Parathyroid adenoma (tissue), 2 donors: ENCODE results near the gene NAPG.
"Not testable (repeated sequence)": the region's sequence is repeated elsewhere in the genome, so short reads cannot be mapped to it uniquely, and the experiment has no call there.

Experiments
- H2AFZ ChIP-seq: fragments of 300-600 bp; sonication (generic); one replicate; pipeline ENCODE4 v1.7.0; 2017; ENCODE audit warnings: antibody characterized with exemption, mild to moderate bottlenecking
- H3K27ac ChIP-seq: fragments of 300-600 bp; sonication (generic); one replicate; pipeline ENCODE4 v1.7.0; 2017
- H3K27me3 ChIP-seq: fragments of 300-600 bp; sonication (generic); one replicate; pipeline ENCODE4 v1.7.0; 2017; ENCODE audit warnings: low read length; ENCODE audit not compliant: control insufficient read depth, insufficient read depth
- H3K36me3 ChIP-seq: fragments of 300-600 bp; sonication (generic); one replicate; pipeline ENCODE4 v1.7.0; 2017; ENCODE audit warnings: low read length; ENCODE audit not compliant: control insufficient read depth, insufficient read depth
- H3K4me1 ChIP-seq: fragments of 300-600 bp; sonication (generic); one replicate; pipeline ENCODE4 v1.7.0; 2017; ENCODE audit warnings: control low read depth
- H3K4me2 ChIP-seq: fragments of 300-600 bp; sonication (generic); one replicate; pipeline ENCODE4 v1.7.0; 2017; ENCODE audit warnings: low read length
- H3K4me3 ChIP-seq: fragments of 300-600 bp; sonication (generic); one replicate; pipeline ENCODE4 v1.7.0; 2017; ENCODE audit warnings: low read depth, low read length
- H3K79me2 ChIP-seq: fragments of 300-600 bp; sonication (generic); one replicate; pipeline ENCODE4 v1.7.0; 2017; ENCODE audit warnings: control low read depth
- H3K9ac ChIP-seq: fragments of 300-600 bp; sonication (generic); one replicate; pipeline ENCODE4 v1.7.0; 2017; ENCODE audit warnings: mild to moderate bottlenecking
- H3K9me3 ChIP-seq: fragments of 300-600 bp; sonication (generic); one replicate; pipeline ENCODE4 v1.7.0; 2017; ENCODE audit warnings: low read length; ENCODE audit not compliant: control insufficient read depth
- CTCF ChIP-seq: fragments of 300-600 bp; sonication (generic); IDR thresholded peaks from one replicate; pipeline ENCODE4 v1.7.0; 2017; ENCODE audit warnings: antibody characterized with exemption, mild to moderate bottlenecking
- donor health status: primary hyperparathyroidism.

NAPG gene

GRCh38 chr18:10536280-10536679, 10.5 kb downstream of the NAPG start:
- no peak overlapping the region for H3K9ac ChIP-seq
- no peaks in the 10 kb centered on the region for H3K9me3 ChIP-seq
- no peaks in the 10 kb centered on the region for H3K36me3 ChIP-seq
- H3K4me1 ChIP-seq: no peaks in the 10 kb centered on the region
- no peaks in the 10 kb centered on the region for H3K27me3 ChIP-seq
- H3K4me2 ChIP-seq: no peak overlapping the region
- TF ChIP-seq CTCF: no peak
- H2AFZ ChIP-seq: no peak overlapping the region
- no peak overlapping the region for H3K27ac ChIP-seq
- H3K4me3 ChIP-seq: no peak overlapping the region
- H3K79me2 ChIP-seq: peaks cover 3% of the 10 kb centered on the region

- Histone ChIP-seq H3K9me3 (no peaks in the 10 kb centered on the region), H3K27me3 (no peaks in the 10 kb centered on the region), H3K36me3 (no peaks in the 10 kb centered on the region), H3K79me2 (peaks cover 3% of the 10 kb centered on the region), H3K4me2 (no peak overlapping the region), H3K27ac (no peak overlapping the region), H2AFZ (no peak overlapping the region), H3K4me1 (no peaks in the 10 kb centered on the region), H3K4me3 (no peak overlapping the region), H3K9ac (no peak overlapping the region)
- no peak for TF ChIP-seq CTCF
Measured at GRCh38 chr18:10537765-10538164, 11.9 kb downstream of the NAPG start.

GRCh38 chr18:10539124-10539523, 13.3 kb downstream of the NAPG start:
- not testable (repeated sequence) for H3K9ac ChIP-seq, H3K36me3 ChIP-seq, H3K79me2 ChIP-seq, H3K4me2 ChIP-seq, H3K9me3 ChIP-seq, H3K27me3 ChIP-seq, H3K27ac ChIP-seq, H3K4me3 ChIP-seq, H2AFZ ChIP-seq, H3K4me1 ChIP-seq

- TF ChIP-seq CTCF: no peak
- H3K4me3 ChIP-seq: no peak overlapping the region
Measured at GRCh38 chr18:10543277-10543676, 17.4 kb downstream of the NAPG start.

GRCh38 chr18:10544093-10544748, 18.4 kb downstream of the NAPG start:
- no peak overlapping the region for H3K4me3 ChIP-seq
- no peaks in the 10 kb centered on the region for H3K27me3 ChIP-seq
- H3K27ac ChIP-seq: no peak overlapping the region
- H3K9ac ChIP-seq: no peak overlapping the region
- H3K79me2 ChIP-seq: peaks cover 3% of the 10 kb centered on the region
- TF ChIP-seq CTCF: no peak
- no peaks in the 10 kb centered on the region for H3K4me1 ChIP-seq
- no peak overlapping the region for H2AFZ ChIP-seq
- H3K9me3 ChIP-seq: no peaks in the 10 kb centered on the region
- no peaks in the 10 kb centered on the region for H3K36me3 ChIP-seq
- H3K4me2 ChIP-seq: no peak overlapping the region

More at GRCh38 chr18:10543277-10543676, 17.4 kb downstream of the NAPG start:
- Histone ChIP-seq H3K27ac (no peak overlapping the region), H3K4me1 (no peaks in the 10 kb centered on the region), H3K79me2 (peaks cover 3% of the 10 kb centered on the region), H3K9ac (no peak overlapping the region), H3K27me3 (no peaks in the 10 kb centered on the region), H3K36me3 (no peaks in the 10 kb centered on the region), H3K4me2 (no peak overlapping the region), H3K9me3 (no peaks in the 10 kb centered on the region), H2AFZ (no peak overlapping the region)
